ENCODE measurements around the gene FAM221B. TPM values are rescaled to one million over a fixed set of nuclear protein-coding genes. Genes with fewer than 3 reads are reported as not detected.

Gene FAM221B
- total and polyA plus RNA-seq, 9 of the 15 experiments (the other 6 are each of a cell fraction or from before 2014, with no cell fraction given): 0.01 TPM; not detected in 8

GRCh38 chr9:35859310-35859989 is 30.9 kb upstream of the FAM221B start (continued):
- TF ChIP-seq HMGXB4 (CRISPR knock-in tag; IDR thresholded peaks at IDR 0.05): no peak
- no peak for TF ChIP-seq HDAC2 (IDR thresholded peaks at IDR 0.05)
- TF ChIP-seq CBFB (CRISPR knock-in tag; IDR thresholded peaks at IDR 0.05): no peak
- TF ChIP-seq ARID3B (CRISPR knock-in tag; IDR thresholded peaks at IDR 0.05; ENCODE audit: borderline replicate concordance): no peak
- TF ChIP-seq HEY1 (CRISPR knock-in tag; IDR thresholded peaks at IDR 0.05; ENCODE audit: borderline replicate concordance): no peak
- TF ChIP-seq CBX2 (IDR thresholded peaks at IDR 0.05; ENCODE audit: insufficient read depth, low read length, poor library complexity, severe bottlenecking): no peak
- TF ChIP-seq NFXL1 (CRISPR knock-in tag; IDR thresholded peaks at IDR 0.05): no peak
- no peak for TF ChIP-seq ZNF197 (CRISPR knock-in tag; IDR thresholded peaks at IDR 0.05; ENCODE audit: low read depth)

Measured in K562 (cell line).